Measurements from ENCODE around the gene TLE4.

The TLE4 gene

GRCh38 chr9:79686381-79687130 lies 114.8 kb downstream of the TLE4 start:
- no peak for TF ChIP-seq GATA3 (IDR thresholded peaks at IDR 0.05; ENCODE audit: low read depth, low read length)
- TF ChIP-seq GATA2 (IDR thresholded peaks at IDR 0.05; ENCODE audit: low read depth, low read length): no peak

GRCh38 chr9:79687131-79687447 lies 115.3 kb downstream of the TLE4 start:
- TF ChIP-seq GATA2 (IDR thresholded peaks at IDR 0.05; ENCODE audit: low read depth, low read length): no peak
- TF ChIP-seq GATA3 (IDR thresholded peaks at IDR 0.05; ENCODE audit: low read depth, low read length): no peak

GRCh38 chr9:79688363-79688762 lies 116.6 kb downstream of the TLE4 start:
- TF ChIP-seq GATA2 (IDR thresholded peaks at IDR 0.05; ENCODE audit: low read depth, low read length) (no peak), GATA3 (IDR thresholded peaks at IDR 0.05; ENCODE audit: low read depth, low read length) (no peak)

GRCh38 chr9:79689576-79689975 lies 117.8 kb downstream of the TLE4 start:
- TF ChIP-seq GATA3 (IDR thresholded peaks at IDR 0.05; ENCODE audit: low read depth, low read length) (no peak), GATA2 (IDR thresholded peaks at IDR 0.05; ENCODE audit: low read depth, low read length) (peak; percentile 4; the same call in 1 of the 2 replicates)

GRCh38 chr9:79691496-79691895 lies 119.7 kb downstream of the TLE4 start:
- TF ChIP-seq GATA3 (IDR thresholded peaks at IDR 0.05; ENCODE audit: low read depth, low read length): no peak
- TF ChIP-seq GATA2 (IDR thresholded peaks at IDR 0.05; ENCODE audit: low read depth, low read length): no peak

- no peak for TF ChIP-seq GATA3 (IDR thresholded peaks at IDR 0.05; ENCODE audit: low read depth, low read length)
- TF ChIP-seq GATA2 (IDR thresholded peaks at IDR 0.05; ENCODE audit: low read depth, low read length): no peak
These were observed 121.2 kb downstream of the TLE4 start for GRCh38 chr9:79692857-79693571.

GRCh38 chr9:79693750-79694149 lies 122.0 kb downstream of the TLE4 start:
- TF ChIP-seq GATA2 (IDR thresholded peaks at IDR 0.05; ENCODE audit: low read depth, low read length) (no peak), GATA3 (IDR thresholded peaks at IDR 0.05; ENCODE audit: low read depth, low read length) (no peak)

- no peak for TF ChIP-seq GATA3 (IDR thresholded peaks at IDR 0.05; ENCODE audit: low read depth, low read length)
- no peak for TF ChIP-seq GATA2 (IDR thresholded peaks at IDR 0.05; ENCODE audit: low read depth, low read length)
These were observed 122.4 kb downstream of the TLE4 start for GRCh38 chr9:79694208-79694607.

- no peak for TF ChIP-seq GATA2 (IDR thresholded peaks at IDR 0.05; ENCODE audit: low read depth, low read length)
- TF ChIP-seq GATA3 (IDR thresholded peaks at IDR 0.05; ENCODE audit: low read depth, low read length): no peak
These were observed 123.1 kb downstream of the TLE4 start for GRCh38 chr9:79694676-79695400.

GRCh38 chr9:79695531-79696175 lies 123.9 kb downstream of the TLE4 start:
- TF ChIP-seq GATA2 (IDR thresholded peaks at IDR 0.05; ENCODE audit: low read depth, low read length): no peak
- no peak for TF ChIP-seq GATA3 (IDR thresholded peaks at IDR 0.05; ENCODE audit: low read depth, low read length)

- TF ChIP-seq GATA3 (IDR thresholded peaks at IDR 0.05; ENCODE audit: low read depth, low read length): no peak
- no peak for TF ChIP-seq GATA2 (IDR thresholded peaks at IDR 0.05; ENCODE audit: low read depth, low read length)
These were observed 127.2 kb downstream of the TLE4 start for GRCh38 chr9:79698967-79699366.

GRCh38 chr9:79699479-79699878 lies 127.7 kb downstream of the TLE4 start:
- no peak for TF ChIP-seq GATA2 (IDR thresholded peaks at IDR 0.05; ENCODE audit: low read depth, low read length)
- TF ChIP-seq GATA3 (IDR thresholded peaks at IDR 0.05; ENCODE audit: low read depth, low read length): no peak

GRCh38 chr9:79700607-79701360 lies 129.0 kb downstream of the TLE4 start:
- TF ChIP-seq GATA3 (IDR thresholded peaks at IDR 0.05; ENCODE audit: low read depth, low read length) (no peak), GATA2 (IDR thresholded peaks at IDR 0.05; ENCODE audit: low read depth, low read length) (no peak)

Measured in SH-SY5Y (cell line).